Endodermal cell (in vitro differentiated cells): Measurements from ENCODE around the gene ENDOD1. TPM values are rescaled to one million over a fixed set of nuclear protein-coding genes. Genes with fewer than 3 reads are reported as not detected.

Experiments
- DNase-seq: peaks from one replicate; pipeline ENCODE4 v3.0.0-alpha.2; 2017
- H3K27ac ChIP-seq: 2 replicates; pipeline ENCODE4 v1.5.1; 2013; ENCODE audit warnings: mild to moderate bottlenecking, low read depth, low read length, moderate library complexity
- H3K27me3 ChIP-seq: 2 replicates; pipeline ENCODE4 v1.6.1; 2013; ENCODE audit warnings: mild to moderate bottlenecking, low read length, moderate library complexity; ENCODE audit not compliant: insufficient read depth, control insufficient read depth, poor library complexity, severe bottlenecking
- H3K36me3 ChIP-seq: 2 replicates; pipeline ENCODE4 v1.7.0; 2013; ENCODE audit warnings: mild to moderate bottlenecking, low read length, moderate library complexity; ENCODE audit not compliant: control insufficient read depth, insufficient read depth
- H3K4me1 ChIP-seq: one replicate; pipeline ENCODE4 v1.7.0; 2013; ENCODE audit warnings: low read length; ENCODE audit not compliant: control insufficient read depth, insufficient read depth
- H3K4me3 ChIP-seq: 2 replicates; pipeline ENCODE4 v1.5.1; 2013; ENCODE audit warnings: mild to moderate bottlenecking, low read length, moderate library complexity
- H3K9ac ChIP-seq: 2 replicates; pipeline ENCODE4 v1.6.1; 2013; ENCODE audit warnings: mild to moderate bottlenecking, low read length, moderate library complexity; ENCODE audit not compliant: poor library complexity, severe bottlenecking; ENCODE audit errors: extremely low read depth
- H3K9me3 ChIP-seq: 2 replicates; pipeline ENCODE4 v1.6.1; 2013; ENCODE audit warnings: mild to moderate bottlenecking, low read length, moderate library complexity; ENCODE audit not compliant: control insufficient read depth
- H3K27ac Mint-ChIP-seq: 2 replicates; pipeline ENCODE4 v1.8.0; 2020; ENCODE audit warnings: mixed read lengths
- H3K27me3 Mint-ChIP-seq: 2 replicates; pipeline ENCODE4 v1.8.0; 2021; ENCODE audit warnings: mild to moderate bottlenecking, mixed read lengths; ENCODE audit not compliant: insufficient read depth
- H3K36me3 Mint-ChIP-seq: 2 replicates; pipeline ENCODE4 v1.8.0; 2020; ENCODE audit warnings: low read depth, mixed read lengths
- H3K4me1 Mint-ChIP-seq: 2 replicates; pipeline ENCODE4 v1.8.0; 2020; ENCODE audit warnings: mixed read lengths
- H3K4me3 Mint-ChIP-seq: 2 replicates; pipeline ENCODE4 v1.8.0; 2020; ENCODE audit warnings: mild to moderate bottlenecking, moderate library complexity, mixed read lengths
- H3K9me3 Mint-ChIP-seq: 2 replicates; pipeline ENCODE4 v1.8.0; 2020; ENCODE audit warnings: mild to moderate bottlenecking, mixed read lengths
- CTCF ChIP-seq: fragments of 200-600 bp; sonication (generic); conservative IDR thresholded peaks from 2 replicates; pipeline ENCODE4 v1.5.0; 2021; ENCODE audit warnings: antibody characterized with exemption, mild to moderate bottlenecking
- WGBS, 2 experiments: methylation state at CpG; one replicate each; pipeline versions ENCODE4 v1.1.5 to v1.1.7; 2013; ENCODE audit warnings: missing lambda C conversion rate in 2 of 2, mixed read lengths in 1 of 2; ENCODE audit not compliant: insufficient coverage in 1 of 2, insufficient read length in 1 of 2; 5-methylcytosine and 5-hydroxymethylcytosine counted together
- total RNA-seq, 2 donors: library from RNA; stranded (reverse); fragmentation: NEBNext Ultra II Directional in 1 of 2; extraction: Animal tissue kit (Norgen Biotek cat#: 25700) in 1 of 2; gene quantifications; 2 replicates in 1 of 2; 3 replicates in 1 of 2; pipeline ENCODE4 v1.2.1, GENCODE V29; 2021

ENDOD1 gene
- total RNA-seq, 2 donors from 2014 or later, result 1.9 to 2.7 TPM

GRCh38 chr11:95148938-95149337 lies 59.3 kb downstream of the ENDOD1 start:
- DNase-seq, result no peak
- H3K9me3 ChIP-seq, result no peaks in the 10 kb centered on the region
- H3K27me3 ChIP-seq, result peaks cover 50% of the 10 kb centered on the region
- Mint-ChIP-seq H3K27ac (no peak overlapping the region), H3K4me3 (no peak overlapping the region), H3K4me1 (peaks cover 22% of the 10 kb centered on the region), H3K27me3 (peaks cover 56% of the 10 kb centered on the region), H3K9me3 (no peaks in the 10 kb centered on the region), H3K36me3 (no peaks in the 10 kb centered on the region)
- no peak overlapping the region for H3K4me3 ChIP-seq
- H3K4me1 ChIP-seq, result no peaks in the 10 kb centered on the region
- no peaks in the 10 kb centered on the region for H3K36me3 ChIP-seq
- H3K9ac ChIP-seq, result no peak overlapping the region
- H3K27ac ChIP-seq, result no peak overlapping the region
- TF ChIP-seq CTCF, result no peak
- 55 to 62% methylated on average over 2 of the region's 2 CpGs for WGBS, 2 experiments

GRCh38 chr11:95149651-95150364 lies 60.2 kb downstream of the ENDOD1 start:
- peaks cover 49% of the 10 kb centered on the region for H3K27me3 ChIP-seq
- H3K36me3 ChIP-seq, result no peaks in the 10 kb centered on the region
- H3K4me1 Mint-ChIP-seq, result peaks cover 14% of the 10 kb centered on the region
- TF ChIP-seq CTCF, result no peak
- no peak overlapping the region for H3K27ac ChIP-seq
- H3K27me3 Mint-ChIP-seq, result peaks cover 47% of the 10 kb centered on the region
- 8 to 14% methylated on average over 5 to 23 of the region's 23 CpGs for WGBS, 2 experiments
- peak overlapping the region; percentile 64 for H3K27ac Mint-ChIP-seq
- H3K4me1 ChIP-seq, result no peaks in the 10 kb centered on the region
- peak overlapping the region; percentile 77 for H3K4me3 ChIP-seq
- no peaks in the 10 kb centered on the region for H3K9me3 ChIP-seq
- DNase-seq, result peak; percentile 86
- H3K4me3 Mint-ChIP-seq, result peak overlapping the region; percentile 70
- H3K36me3 Mint-ChIP-seq, result no peaks in the 10 kb centered on the region
- no peaks in the 10 kb centered on the region for H3K9me3 Mint-ChIP-seq
- H3K9ac ChIP-seq, result peak overlapping the region; percentile 35

- H3K27me3 Mint-ChIP-seq, result peaks cover 34% of the 10 kb centered on the region
- H3K36me3 Mint-ChIP-seq, result no peaks in the 10 kb centered on the region
- WGBS, 2 experiments, result 4 to 5% methylated on average over 26 to 55 of the region's 55 CpGs
- peaks cover 11% of the 10 kb centered on the region for H3K4me1 Mint-ChIP-seq
- Histone ChIP-seq H3K4me1 (no peaks in the 10 kb centered on the region), H3K9ac (no peak overlapping the region), H3K36me3 (no peaks in the 10 kb centered on the region), H3K27ac (no peak overlapping the region), H3K27me3 (peaks cover 39% of the 10 kb centered on the region), H3K4me3 (peak overlapping the region; percentile 77), H3K9me3 (no peaks in the 10 kb centered on the region)
- no peaks in the 10 kb centered on the region for H3K9me3 Mint-ChIP-seq
- peak overlapping the region; percentile 70 for H3K4me3 Mint-ChIP-seq
- peak overlapping the region; percentile 96 for H3K27ac Mint-ChIP-seq
- peak; percentile 75 for TF ChIP-seq CTCF
- peak; percentile 97 for DNase-seq
Observed at GRCh38 chr11:95150956-95151684, 61.5 kb downstream of the ENDOD1 start.
